Stomach (tissue), 9 donors: ENCODE data around the gene DNAJC4. TPM values are rescaled to one million over a fixed set of nuclear protein-coding genes. Genes with fewer than 3 reads are reported as not detected.

Source experiments
- DNase-seq, 2 donors: peaks; one replicate each; pipeline versions ENCODE4 v3.0.0 to v3.0.0-alpha.2; 2013 to 2019
- H3K27ac ChIP-seq, 5 donors: fragments of 200-600 bp in 4 of 5; sonication (generic) in 4 of 5; one replicate each; pipeline ENCODE4 v1.5.1; 2013 to 2019; ENCODE audit warnings: mild to moderate bottlenecking in 1 of 5, moderate library complexity in 1 of 5
- H3K27me3 ChIP-seq, 3 donors: fragments of 200-600 bp; sonication (generic); one replicate each; pipeline ENCODE4 v1.5.1; 2017 to 2019; ENCODE audit warnings: mixed run types in 1 of 3
- H3K36me3 ChIP-seq, 4 donors: fragments of 200-600 bp; sonication (generic); 1 replicate in 3 of 4; 2 replicates in 1 of 4; pipeline ENCODE4 v1.5.1; 2016 to 2019
- H3K4me1 ChIP-seq, 4 donors: fragments of 200-600 bp; sonication (generic); one replicate each; pipeline ENCODE4 v1.5.1; 2016 to 2019
- H3K4me3 ChIP-seq, 4 donors: fragments of 200-600 bp; sonication (generic) in 3 of 4; one replicate each; pipeline ENCODE4 v1.5.1; 2016 to 2019; ENCODE audit warnings: mild to moderate bottlenecking in 1 of 4
- H3K9me3 ChIP-seq, 4 donors: fragments of 200-600 bp; sonication (generic); one replicate each; pipeline ENCODE4 v1.5.1; 2016 to 2019
- CTCF ChIP-seq, 7 experiments: fragments of 450-650 bp in 4 of 7; fragments of 200-600 bp in 3 of 7; sonication (generic) in 3 of 7; IDR thresholded peaks; one replicate each; pipeline ENCODE4 v1.5.1; 2016 to 2019; ENCODE audit warnings: antibody characterized with exemption in 7 of 7, control low read depth in 2 of 7, mild to moderate bottlenecking in 1 of 7
- EP300 ChIP-seq: sonication (generic); formaldehyde crosslinking; IDR thresholded peaks from one replicate; pipeline ENCODE4 v1.6.1; 2017; ENCODE audit warnings: antibody characterized with exemption
- POLR2A ChIP-seq, 4 donors: fragments of 450-650 bp; IDR thresholded peaks; one replicate each; pipeline ENCODE4 v1.6.1; 2016; ENCODE audit warnings: antibody characterized with exemption in 4 of 4, control low read depth in 2 of 4, mild to moderate bottlenecking in 1 of 4, moderate library complexity in 1 of 4
- POLR2AphosphoS5 ChIP-seq, 3 donors: sonication (generic); formaldehyde crosslinking; IDR thresholded peaks; one replicate each; pipeline ENCODE4 v1.6.1; 2016; ENCODE audit warnings: antibody characterized with exemption in 3 of 3
- WGBS, 5 donors: extraction: QIAGEN DNeasy Blood & Tissue Kit in 3 of 5; methylation state at CpG; one replicate each; pipeline versions ENCODE4 v1.1.5 to v1.1.7; 2013 to 2018; 5-methylcytosine and 5-hydroxymethylcytosine counted together
- intact Hi-C: fragments of 100-400 bp; cut with DNase I; formaldehyde crosslinking; loops from one replicate; pipeline ENCODE4 v1.15.1; 2023; ENCODE audit warnings: low total_unique reads
- polyA plus RNA-seq, 3 donors: library from polyadenylated mRNA; stranded (reverse); fragments of 200-250 nt; gene quantifications; one replicate each; pipeline ENCODE4 v1.2.3, GENCODE V29; 2013
- total RNA-seq, 5 donors: library from RNA; depleted of rRNA; stranded (reverse); fragments of >200 nt; gene quantifications; one replicate each; pipeline versions ENCODE4 v1.1.0 to v1.2.3, GENCODE V29; 2014 to 2016
- donor health status: healthy with polysubstance abuse.
- donor health status: Bipolar disorder and iron deficiency.
- donor health status: healthy.

DNAJC4 gene
- total and polyA plus RNA-seq, 8 donors = 8.3 to 115 (median 42.8) TPM

- Histone ChIP-seq H3K27me3 (no peaks in the 10 kb centered on the region), H3K4me3 (no peak overlapping the region), H3K36me3 (peaks cover 50 to 74% (median 62%) of the 10 kb centered on the region in 4 donors), H3K4me1 (peaks cover 0 to 6% (median 4%) of the 10 kb centered on the region in 4 donors), H3K27ac (no peak overlapping the region), H3K9me3 (no peaks in the 10 kb centered on the region)
- TF ChIP-seq CTCF (IDR thresholded peaks at IDR 0.05) (no peak), POLR2AphosphoS5 (IDR thresholded peaks at IDR 0.05) (no peak), POLR2A (IDR thresholded peaks at IDR 0.05) (no peak), EP300 (no peak)
- no peak for DNase-seq
- WGBS, 5 donors = 90 to 97% (median 91%) methylated on average over 5 of the region's 5 CpGs
- intact Hi-C loops = no loop called here
Measured at GRCh38 chr11:64192434-64192833, 37.9 kb upstream of the DNAJC4 start.

DNA sequence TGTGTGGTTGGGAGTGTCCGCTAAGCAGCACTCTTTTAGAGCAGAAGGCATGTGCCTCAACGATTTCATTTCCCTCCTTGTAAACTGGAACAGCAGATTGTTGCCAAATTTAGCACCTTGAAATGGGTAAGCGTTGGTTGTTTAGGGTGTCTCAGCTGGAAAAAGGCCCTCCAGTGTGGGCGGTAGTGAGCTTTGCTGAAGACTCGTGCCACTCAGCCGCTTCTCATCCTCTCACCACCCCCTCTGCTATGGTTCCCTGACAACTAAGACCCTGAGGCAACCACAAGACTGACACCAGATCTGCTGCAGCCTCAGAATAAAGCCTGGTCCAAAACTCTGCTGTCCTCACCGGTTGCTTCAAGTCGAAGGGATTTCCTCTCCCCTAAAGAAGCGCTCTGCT lies 33.7 kb upstream of the DNAJC4 start:
- no peak for DNase-seq
- intact Hi-C loops = no loop called here
- no peaks in the 10 kb centered on the region for H3K9me3 ChIP-seq
- peaks cover 86 to 95% (median 93%) of the 10 kb centered on the region in 4 donors for H3K36me3 ChIP-seq
- H3K4me3 ChIP-seq = no peak overlapping the region
- no peaks in the 10 kb centered on the region for H3K27me3 ChIP-seq
- TF ChIP-seq EP300 (no peak), POLR2AphosphoS5 (IDR thresholded peaks at IDR 0.05) (no peak), POLR2A (IDR thresholded peaks at IDR 0.05) (no peak)
- WGBS, 5 donors = 82 to 90% (median 89%) methylated on average over 9 of the region's 9 CpGs
- H3K27ac ChIP-seq = no peak overlapping the region
- no peaks in the 10 kb centered on the region for H3K4me1 ChIP-seq

DNA sequence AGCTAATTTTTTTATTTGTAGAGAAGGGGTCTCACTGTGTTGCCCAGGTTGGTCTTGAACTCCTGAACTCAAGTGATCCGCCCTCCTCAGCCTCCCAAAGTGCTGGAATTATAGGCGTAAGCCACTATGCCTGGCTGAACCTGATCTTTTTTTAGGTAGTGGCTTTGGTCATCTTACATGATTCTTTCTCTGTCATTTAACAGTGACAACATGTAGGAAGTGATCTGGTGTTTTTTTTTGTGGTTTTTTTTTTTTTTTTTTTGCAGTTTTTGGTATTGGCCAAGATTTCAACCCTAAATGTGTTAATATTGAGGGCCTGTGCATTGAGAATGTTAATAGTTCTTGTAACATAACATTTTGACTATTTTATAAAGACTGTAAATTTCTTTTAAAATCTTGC lies 31.8 kb upstream of the DNAJC4 start:
- TF ChIP-seq CTCF (IDR thresholded peaks at IDR 0.05) (no peak), EP300 (no peak), POLR2AphosphoS5 (IDR thresholded peaks at IDR 0.05) (no peak), POLR2A (IDR thresholded peaks at IDR 0.05) (no peak)
- Histone ChIP-seq H3K4me1 (peaks cover 0 to 1% (median 0%) of the 10 kb centered on the region in 4 donors), H3K4me3 (no peak overlapping the region), H3K27me3 (no peaks in the 10 kb centered on the region), H3K27ac (no peak overlapping the region), H3K9me3 (no peaks in the 10 kb centered on the region), H3K36me3 (peaks cover 95 to 100% (median 100%) of the 10 kb centered on the region in 4 donors)
- intact Hi-C loops = no loop called here
- no peak for DNase-seq
- 92 to 98% (median 95%) methylated on average over 2 of the region's 2 CpGs for WGBS, 5 donors

GRCh38 chr11:64201543-64201942 lies 28.8 kb upstream of the DNAJC4 start:
- TF ChIP-seq EP300 (no peak), POLR2AphosphoS5 (IDR thresholded peaks at IDR 0.05) (no peak), POLR2A (IDR thresholded peaks at IDR 0.05) (no peak), CTCF (IDR thresholded peaks at IDR 0.05) (no peak)
- Histone ChIP-seq H3K36me3 (peaks cover 73 to 94% (median 86%) of the 10 kb centered on the region in 4 donors), H3K4me3 (no peak overlapping the region), H3K27me3 (no peaks in the 10 kb centered on the region), H3K27ac (no peak overlapping the region), H3K4me1 (peaks cover 23 to 31% (median 28%) of the 10 kb centered on the region in 4 donors), H3K9me3 (no peaks in the 10 kb centered on the region)
- intact Hi-C loops = loop anchor here (10.0 kb wide), 1 partner anchor 93 kb away; the partner anchor contains the start of gene KCNK4
- DNase-seq = no peak
- 68 to 89% (median 74%) methylated on average over 3 of the region's 3 CpGs for WGBS, 5 donors

DNA sequence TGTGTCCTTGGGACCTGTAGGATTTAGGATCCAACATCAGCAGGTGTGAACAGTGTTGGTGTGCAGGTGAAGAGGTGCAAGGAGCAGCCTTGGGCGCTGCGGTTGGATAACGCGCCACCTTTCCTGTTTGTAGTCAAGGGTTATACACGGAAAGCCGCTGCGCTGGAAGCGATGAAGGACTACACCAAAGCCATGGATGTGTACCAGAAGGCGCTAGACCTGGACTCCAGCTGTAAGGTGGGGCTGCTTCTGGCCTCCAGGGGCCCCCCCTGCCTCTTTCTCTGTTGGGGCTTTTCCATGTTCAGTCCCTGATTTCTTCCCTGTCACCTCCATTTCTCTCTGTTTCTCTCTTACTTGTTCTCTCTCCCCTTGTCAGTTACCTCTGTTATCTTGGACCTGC lies 27.4 kb upstream of the DNAJC4 start:
- Histone ChIP-seq H3K27ac (no peak overlapping the region), H3K27me3 (no peaks in the 10 kb centered on the region), H3K9me3 (no peaks in the 10 kb centered on the region), H3K4me3 (no peak overlapping the region), H3K36me3 (peaks cover 59 to 81% (median 72%) of the 10 kb centered on the region in 4 donors), H3K4me1 (peaks cover 35 to 46% (median 42%) of the 10 kb centered on the region in 4 donors)
- WGBS, 5 donors = 88 to 97% (median 93%) methylated on average over 9 of the region's 9 CpGs
- intact Hi-C loops = loop anchor here (10.0 kb wide), 1 partner anchor 92 kb away; the partner anchor contains the start of gene KCNK4
- TF ChIP-seq CTCF (IDR thresholded peaks at IDR 0.05) = no peak
- TF ChIP-seq POLR2A (IDR thresholded peaks at IDR 0.05) = no peak
- no peak for TF ChIP-seq EP300
- no peak for TF ChIP-seq POLR2AphosphoS5 (IDR thresholded peaks at IDR 0.05)
- DNase-seq = no peak
